BE2C (cell line): ENCODE measurements around the gene CREB5.

Source experiments
- DNase-seq: peaks from one replicate; pipeline ENCODE4 v3.0.0-alpha.2; 2020
- H3K27me3 ChIP-seq: fragments of 250-450 bp; sonication (Bioruptor Pico); 2 replicates; pipeline ENCODE4 v1.5.1; 2020; ENCODE audit warnings: mild to moderate bottlenecking
- H3K36me3 ChIP-seq: fragments of 250-450 bp; sonication (Bioruptor Pico); 2 replicates; pipeline ENCODE4 v1.5.1; 2020; ENCODE audit warnings: mild to moderate bottlenecking
- H3K4me1 ChIP-seq: fragments of 250-450 bp; sonication (Bioruptor Pico); 2 replicates; pipeline ENCODE4 v1.5.1; 2020
- H3K4me3 ChIP-seq: 2 replicates; pipeline ENCODE4 v1.5.1; 2011; ENCODE audit warnings: low read depth, low read length
- H3K9me3 ChIP-seq: fragments of 250-450 bp; sonication (Bioruptor Pico); 2 replicates; pipeline ENCODE4 v1.5.1; 2020
- TF ChIP-seq, protein P1 (sequence below): IDR thresholded peaks from 2 replicates; pipeline ENCODE4 v1.5.1; 2012; ENCODE audit warnings: mild to moderate bottlenecking, low read depth, low read length

CREB5 gene

DNA sequence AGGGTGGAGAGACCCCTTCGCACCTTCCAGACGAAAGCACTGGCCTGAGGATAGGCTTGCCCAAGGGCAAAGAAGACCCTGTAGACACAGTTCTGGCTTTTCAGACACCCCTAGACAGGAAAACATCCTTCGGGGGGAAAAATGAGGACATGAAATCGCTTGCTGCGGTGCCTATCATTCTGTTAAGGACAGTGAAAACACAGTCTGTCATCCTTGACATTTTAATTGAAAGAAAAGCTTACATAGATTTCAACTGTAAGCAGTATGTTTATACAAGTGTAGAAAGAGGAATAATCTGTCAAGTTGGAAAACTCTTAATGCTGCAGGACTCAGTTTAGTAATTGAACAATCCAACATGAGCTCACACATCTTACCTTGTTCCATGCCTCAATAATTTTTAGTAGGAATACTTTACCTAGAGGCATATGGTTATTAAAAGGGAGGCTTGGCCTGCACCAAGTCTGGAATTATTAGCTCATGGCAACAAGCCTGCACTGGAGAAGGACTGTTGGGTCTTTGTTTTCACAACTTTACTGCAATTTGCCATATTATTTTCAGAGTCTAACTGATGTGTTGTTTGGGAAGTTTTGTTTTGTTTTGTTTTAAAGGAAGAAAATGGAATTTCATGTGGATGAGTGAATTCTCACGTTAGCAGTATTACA, 302.3 kb downstream of the CREB5 start:
- DNase-seq = no peak
- Histone ChIP-seq H3K9me3 (no peaks in the 10 kb centered on the region), H3K4me1 (peaks cover 11% of the 10 kb centered on the region), H3K36me3 (no peaks in the 10 kb centered on the region), H3K4me3 (no peak overlapping the region), H3K27me3 (no peaks in the 10 kb centered on the region)
- TF ChIP-seq, protein P1, sequence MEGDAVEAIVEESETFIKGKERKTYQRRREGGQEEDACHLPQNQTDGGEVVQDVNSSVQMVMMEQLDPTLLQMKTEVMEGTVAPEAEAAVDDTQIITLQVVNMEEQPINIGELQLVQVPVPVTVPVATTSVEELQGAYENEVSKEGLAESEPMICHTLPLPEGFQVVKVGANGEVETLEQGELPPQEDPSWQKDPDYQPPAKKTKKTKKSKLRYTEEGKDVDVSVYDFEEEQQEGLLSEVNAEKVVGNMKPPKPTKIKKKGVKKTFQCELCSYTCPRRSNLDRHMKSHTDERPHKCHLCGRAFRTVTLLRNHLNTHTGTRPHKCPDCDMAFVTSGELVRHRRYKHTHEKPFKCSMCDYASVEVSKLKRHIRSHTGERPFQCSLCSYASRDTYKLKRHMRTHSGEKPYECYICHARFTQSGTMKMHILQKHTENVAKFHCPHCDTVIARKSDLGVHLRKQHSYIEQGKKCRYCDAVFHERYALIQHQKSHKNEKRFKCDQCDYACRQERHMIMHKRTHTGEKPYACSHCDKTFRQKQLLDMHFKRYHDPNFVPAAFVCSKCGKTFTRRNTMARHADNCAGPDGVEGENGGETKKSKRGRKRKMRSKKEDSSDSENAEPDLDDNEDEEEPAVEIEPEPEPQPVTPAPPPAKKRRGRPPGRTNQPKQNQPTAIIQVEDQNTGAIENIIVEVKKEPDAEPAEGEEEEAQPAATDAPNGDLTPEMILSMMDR = no peak

DNA sequence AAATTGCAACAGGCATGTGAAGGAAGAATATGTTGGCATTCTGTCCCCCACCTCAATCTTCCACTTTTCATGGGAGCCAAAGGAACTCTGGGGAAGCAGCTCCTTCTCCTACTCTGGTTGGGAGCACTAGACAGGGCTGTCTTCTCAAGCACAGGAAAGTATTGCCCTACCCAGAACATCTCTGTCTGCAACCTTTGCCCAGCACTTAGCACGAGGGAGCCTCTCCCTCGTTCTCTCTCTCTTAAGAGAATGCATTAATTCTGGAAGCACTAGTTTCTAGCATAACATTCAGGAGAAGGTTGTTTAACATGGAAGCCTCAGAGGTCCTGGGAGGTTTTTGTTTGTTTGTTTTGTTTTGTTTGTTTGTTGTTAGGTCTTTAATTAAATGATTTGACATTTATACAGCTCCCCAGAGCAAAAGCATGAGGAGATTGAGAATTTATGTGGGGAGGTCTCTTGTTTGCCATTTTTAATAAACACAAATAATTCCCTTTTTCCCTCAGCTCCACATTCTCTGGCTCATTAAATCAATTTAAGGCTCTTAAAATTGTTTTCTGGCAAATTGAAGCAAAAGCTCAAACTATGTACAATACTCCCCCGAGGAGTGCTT, 305.2 kb downstream of the CREB5 start:
- Histone ChIP-seq H3K4me3 (no peak overlapping the region), H3K9me3 (no peaks in the 10 kb centered on the region), H3K4me1 (peaks cover 11% of the 10 kb centered on the region), H3K27me3 (no peaks in the 10 kb centered on the region), H3K36me3 (no peaks in the 10 kb centered on the region)
- TF ChIP-seq, protein P1 = no peak
- no peak for DNase-seq

DNA sequence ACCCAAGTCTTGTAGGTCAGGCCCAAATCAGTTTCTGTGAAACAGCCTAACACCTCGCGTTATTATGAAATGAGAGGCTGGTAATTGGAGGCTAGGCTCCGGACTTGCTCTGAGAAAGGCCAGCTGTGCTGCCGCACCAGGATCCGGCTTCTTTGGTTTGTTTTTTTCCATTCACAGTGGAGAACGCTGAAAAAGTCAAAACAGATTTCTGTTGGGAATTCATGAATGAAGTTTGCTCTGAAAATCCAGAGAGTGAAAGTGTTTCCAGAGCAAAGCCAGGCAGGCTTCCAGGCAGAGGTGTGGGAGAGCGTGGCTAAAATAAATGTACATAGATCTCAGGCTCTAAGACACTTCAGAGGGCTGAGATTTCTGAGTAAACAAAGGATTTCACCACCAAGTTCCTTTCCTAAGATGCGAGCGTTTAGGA, 305.8 kb downstream of the CREB5 start:
- TF ChIP-seq, protein P1 = no peak
- H3K4me3 ChIP-seq = no peak overlapping the region
- no peak for DNase-seq
- H3K9me3 ChIP-seq = no peaks in the 10 kb centered on the region
- no peaks in the 10 kb centered on the region for H3K36me3 ChIP-seq
- no peaks in the 10 kb centered on the region for H3K27me3 ChIP-seq
- peaks cover 11% of the 10 kb centered on the region for H3K4me1 ChIP-seq

DNA sequence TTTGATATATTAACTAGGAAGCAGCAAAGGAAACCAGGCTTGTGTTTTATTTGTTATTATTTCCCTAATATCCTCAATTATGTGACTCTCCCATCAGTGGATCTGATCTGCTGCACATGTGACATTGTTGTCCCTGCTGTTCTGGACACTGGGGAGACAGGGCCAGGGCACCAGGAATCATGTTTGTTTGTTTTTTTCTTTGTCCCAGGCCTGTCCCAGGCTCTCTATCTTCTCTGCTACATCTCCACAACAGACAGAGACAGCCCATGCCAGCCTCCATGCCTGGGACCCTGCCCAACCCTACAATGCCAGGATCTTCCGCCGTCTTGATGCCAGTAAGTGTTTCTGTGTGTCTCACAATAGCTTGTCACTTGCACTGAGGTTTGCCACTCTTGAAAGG, 306.2 kb downstream of the CREB5 start:
- no peak overlapping the region for H3K4me3 ChIP-seq
- H3K27me3 ChIP-seq = no peaks in the 10 kb centered on the region
- H3K36me3 ChIP-seq = no peaks in the 10 kb centered on the region
- H3K4me1 ChIP-seq = peaks cover 11% of the 10 kb centered on the region
- no peak for DNase-seq
- TF ChIP-seq, protein P1 = no peak
- no peaks in the 10 kb centered on the region for H3K9me3 ChIP-seq

DNA sequence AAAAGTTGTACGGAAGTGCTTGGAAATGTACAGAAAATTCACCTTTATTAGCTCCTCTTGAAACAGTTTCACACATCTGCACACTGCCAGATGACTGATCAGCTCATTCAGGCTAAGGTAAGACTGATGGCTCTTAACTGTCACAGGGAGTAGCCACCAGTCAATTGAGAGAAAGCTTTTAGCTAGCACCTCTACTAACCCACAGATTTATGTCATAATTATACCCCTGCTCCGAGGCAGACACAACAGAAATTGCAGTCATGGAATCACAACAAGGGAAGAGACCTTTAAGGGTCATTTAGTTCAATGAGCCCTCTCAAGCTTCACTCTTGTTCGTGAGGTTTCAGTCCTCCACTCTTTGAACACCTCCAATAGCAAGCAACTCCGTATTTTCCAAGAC, 310.4 kb downstream of the CREB5 start:
- TF ChIP-seq, protein P1 = no peak
- Histone ChIP-seq H3K27me3 (no peaks in the 10 kb centered on the region), H3K36me3 (no peaks in the 10 kb centered on the region), H3K4me1 (peaks cover 29% of the 10 kb centered on the region), H3K9me3 (no peaks in the 10 kb centered on the region), H3K4me3 (no peak overlapping the region)
- no peak for DNase-seq

DNA sequence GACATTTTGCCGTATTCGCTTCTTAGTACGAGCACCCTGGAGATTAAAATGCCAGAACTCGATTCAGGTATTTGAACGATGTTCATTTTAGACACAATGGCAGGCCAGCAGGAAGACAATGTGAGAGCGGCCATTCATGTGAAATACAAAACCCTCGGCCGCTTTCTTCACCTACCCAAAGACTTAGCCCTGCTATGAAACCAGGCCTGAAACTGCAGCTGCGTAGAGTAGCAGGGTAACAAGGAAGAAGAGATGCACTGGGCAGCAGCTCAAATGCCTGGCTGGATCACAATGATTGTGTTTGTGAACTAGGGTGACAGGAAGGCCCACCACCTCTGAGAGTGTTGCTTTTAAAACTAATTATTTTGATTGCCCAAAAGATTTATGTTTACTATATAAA, 311.0 kb downstream of the CREB5 start:
- no peak for DNase-seq
- Histone ChIP-seq H3K9me3 (no peaks in the 10 kb centered on the region), H3K4me1 (peaks cover 25% of the 10 kb centered on the region), H3K36me3 (no peaks in the 10 kb centered on the region), H3K4me3 (no peak overlapping the region), H3K27me3 (no peaks in the 10 kb centered on the region)
- TF ChIP-seq, protein P1 = no peak
